Measurements from ENCODE around the gene HAS3. TPM values are rescaled to one million over a fixed set of nuclear protein-coding genes. Genes with fewer than 3 reads are reported as not detected.

Gene HAS3
- total RNA-seq, 1 experiment from 2014 or later: 100 TPM

DNA sequence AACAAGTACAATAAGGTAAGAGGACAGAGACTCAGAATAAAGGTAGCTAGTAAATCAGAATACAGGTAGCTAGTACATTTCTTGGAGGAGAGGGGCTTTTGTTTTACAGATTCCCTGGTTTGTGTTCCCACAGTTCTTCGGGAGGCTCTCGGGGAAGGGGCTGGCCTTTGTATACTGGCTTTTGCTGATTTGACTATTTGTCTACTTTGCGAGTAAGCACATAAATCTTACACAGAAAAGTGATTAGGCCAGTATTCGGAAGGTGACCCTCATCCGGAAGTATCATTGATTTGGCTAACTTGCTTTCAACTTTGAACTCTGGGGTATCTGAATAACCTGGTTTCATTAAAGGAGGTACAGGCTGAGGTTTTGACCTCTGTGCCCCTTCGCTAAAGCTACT lies 60.1 kb downstream of the HAS3 start:
- peaks cover 48 to 89% (median 76%) of the 10 kb centered on the region in 3 experiments for H3K36me3 Mint-ChIP-seq (ENCODE audit: insufficient read depth in 1 of 3, low read depth in 3 of 3)
- H2BK120ac ChIP-seq (ENCODE audit: low read depth, low read length, poor library complexity, severe bottlenecking): no peak overlapping the region
- H3K9ac ChIP-seq (ENCODE audit: extremely low read depth, insufficient read length, low read length): no peak overlapping the region
- no peaks in the 10 kb centered on the region for H3K79me1 ChIP-seq (ENCODE audit: insufficient read depth, low read depth, low read length, poor library complexity, severe bottlenecking)
- H2BK12ac ChIP-seq (ENCODE audit: insufficient read length, low read depth, low read length): no peak overlapping the region
- no peak overlapping the region for H3K18ac ChIP-seq (ENCODE audit: insufficient read length, low read depth, low read length)
- H3K4me3 Mint-ChIP-seq: no peak overlapping the region
- no peak overlapping the region for H3K23ac ChIP-seq (ENCODE audit: insufficient read length, low read depth, low read length)
- H3K4me1 Mint-ChIP-seq: no peaks in the 10 kb centered on the region
- no peaks in the 10 kb centered on the region for H3K27me3 Mint-ChIP-seq (ENCODE audit: low read depth)
- H3T11ph ChIP-seq (ENCODE audit: low read length): no peak overlapping the region
- no peaks in the 10 kb centered on the region for H3K9me3 ChIP-seq (ENCODE audit: control insufficient read depth, low read depth, low read length)
- no peak overlapping the region for H2BK15ac ChIP-seq (ENCODE audit: low read depth, low read length)
- H4K91ac ChIP-seq (ENCODE audit: insufficient read length, low read depth, low read length): no peak overlapping the region
- H3K4me1 ChIP-seq (ENCODE audit: insufficient read depth, low read length): no peaks in the 10 kb centered on the region
- H2AK5ac ChIP-seq (ENCODE audit: insufficient read length, low read length): no peak overlapping the region
- H4K5ac ChIP-seq (ENCODE audit: insufficient read length, low read depth, low read length): no peak overlapping the region
- no peak overlapping the region for H3K14ac ChIP-seq (ENCODE audit: insufficient read depth, low read length)
- H4K8ac ChIP-seq (replicated peaks; ENCODE audit: insufficient read length, low read depth, low read length): no peak overlapping the region
- H3K23me2 ChIP-seq (ENCODE audit: insufficient read length, low read depth, low read length, poor library complexity, severe bottlenecking): no peaks in the 10 kb centered on the region
- H3K56ac ChIP-seq (ENCODE audit: insufficient read length, low read depth, low read length): no peak overlapping the region
- WGBS (ENCODE audit: extremely low coverage, insufficient read length, low lambda C conversion rate): no CpG with 5 or more reads among the region's 6 CpGs
- H3K27ac Mint-ChIP-seq: no peak overlapping the region
- no peak for DNase-seq
- no peaks in the 10 kb centered on the region for H3K27me3 ChIP-seq (ENCODE audit: insufficient read depth, low read length)
- no peak overlapping the region for H3K4ac ChIP-seq (ENCODE audit: low read depth, low read length)
- no peak overlapping the region for H3K27ac ChIP-seq (ENCODE audit: insufficient read length, low read depth, low read length)
- H3K79me2 ChIP-seq (ENCODE audit: insufficient read depth, low read length): no peaks in the 10 kb centered on the region
- no peak overlapping the region for H2BK20ac ChIP-seq (ENCODE audit: low read depth, low read length, poor library complexity, severe bottlenecking)
- H3K4me2 ChIP-seq (ENCODE audit: insufficient read depth, insufficient read length, low read length): no peak overlapping the region
- H2AFZ ChIP-seq (ENCODE audit: low read length): no peak overlapping the region
- TF ChIP-seq, protein P1, sequence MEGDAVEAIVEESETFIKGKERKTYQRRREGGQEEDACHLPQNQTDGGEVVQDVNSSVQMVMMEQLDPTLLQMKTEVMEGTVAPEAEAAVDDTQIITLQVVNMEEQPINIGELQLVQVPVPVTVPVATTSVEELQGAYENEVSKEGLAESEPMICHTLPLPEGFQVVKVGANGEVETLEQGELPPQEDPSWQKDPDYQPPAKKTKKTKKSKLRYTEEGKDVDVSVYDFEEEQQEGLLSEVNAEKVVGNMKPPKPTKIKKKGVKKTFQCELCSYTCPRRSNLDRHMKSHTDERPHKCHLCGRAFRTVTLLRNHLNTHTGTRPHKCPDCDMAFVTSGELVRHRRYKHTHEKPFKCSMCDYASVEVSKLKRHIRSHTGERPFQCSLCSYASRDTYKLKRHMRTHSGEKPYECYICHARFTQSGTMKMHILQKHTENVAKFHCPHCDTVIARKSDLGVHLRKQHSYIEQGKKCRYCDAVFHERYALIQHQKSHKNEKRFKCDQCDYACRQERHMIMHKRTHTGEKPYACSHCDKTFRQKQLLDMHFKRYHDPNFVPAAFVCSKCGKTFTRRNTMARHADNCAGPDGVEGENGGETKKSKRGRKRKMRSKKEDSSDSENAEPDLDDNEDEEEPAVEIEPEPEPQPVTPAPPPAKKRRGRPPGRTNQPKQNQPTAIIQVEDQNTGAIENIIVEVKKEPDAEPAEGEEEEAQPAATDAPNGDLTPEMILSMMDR (conservative IDR thresholded peaks at IDR 0.05): no peak
- no peaks in the 10 kb centered on the region for H4K20me1 ChIP-seq (ENCODE audit: control insufficient read depth, insufficient read depth, insufficient read length)
- H3K9me3 Mint-ChIP-seq: no peaks in the 10 kb centered on the region
- no peak overlapping the region for H2BK5ac ChIP-seq (ENCODE audit: insufficient read length, low read length)

All from H9 (cell line).